Hepatocyte (in vitro differentiated cells): ENCODE measurements around the gene ZNF750.

Experiments used
- EZH2 ChIP-seq: fragments of 200-600 bp; sonication (generic); IDR thresholded peaks from 2 replicates; pipeline ENCODE4 v1.6.1; 2016; ENCODE audit warnings: antibody characterized with exemption, mild to moderate bottlenecking, borderline replicate concordance
- TF ChIP-seq, protein P1 (sequence below): fragments of 200-600 bp; sonication (generic); IDR thresholded peaks from 2 replicates; pipeline ENCODE4 v1.5.1; 2016; ENCODE audit warnings: antibody characterized with exemption, mild to moderate bottlenecking; ENCODE audit not compliant: poor library complexity

DNA sequence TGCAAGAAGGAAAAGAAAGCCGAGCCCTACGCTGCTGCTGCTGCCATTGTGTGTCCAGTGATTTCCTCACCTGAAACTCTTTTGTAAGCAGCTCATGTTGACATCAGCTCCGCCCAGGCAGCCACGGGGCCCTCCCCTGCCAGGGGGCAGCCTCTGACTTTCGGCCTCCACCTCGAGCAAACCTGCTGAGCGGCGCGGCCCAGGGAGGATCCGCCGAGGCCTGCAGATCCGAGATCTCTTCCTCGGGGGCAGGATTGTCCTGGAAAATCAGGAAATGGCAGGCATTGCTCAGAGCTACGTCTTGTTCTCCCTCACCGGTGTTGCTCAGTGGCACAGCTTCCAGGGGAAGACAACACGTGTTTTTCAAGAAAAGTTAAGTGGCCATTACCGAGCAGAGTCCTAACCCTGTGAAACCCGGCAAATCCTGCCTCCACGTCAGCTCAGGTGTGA, 35.6 kb upstream of the ZNF750 start:
- TF ChIP-seq, protein P1, sequence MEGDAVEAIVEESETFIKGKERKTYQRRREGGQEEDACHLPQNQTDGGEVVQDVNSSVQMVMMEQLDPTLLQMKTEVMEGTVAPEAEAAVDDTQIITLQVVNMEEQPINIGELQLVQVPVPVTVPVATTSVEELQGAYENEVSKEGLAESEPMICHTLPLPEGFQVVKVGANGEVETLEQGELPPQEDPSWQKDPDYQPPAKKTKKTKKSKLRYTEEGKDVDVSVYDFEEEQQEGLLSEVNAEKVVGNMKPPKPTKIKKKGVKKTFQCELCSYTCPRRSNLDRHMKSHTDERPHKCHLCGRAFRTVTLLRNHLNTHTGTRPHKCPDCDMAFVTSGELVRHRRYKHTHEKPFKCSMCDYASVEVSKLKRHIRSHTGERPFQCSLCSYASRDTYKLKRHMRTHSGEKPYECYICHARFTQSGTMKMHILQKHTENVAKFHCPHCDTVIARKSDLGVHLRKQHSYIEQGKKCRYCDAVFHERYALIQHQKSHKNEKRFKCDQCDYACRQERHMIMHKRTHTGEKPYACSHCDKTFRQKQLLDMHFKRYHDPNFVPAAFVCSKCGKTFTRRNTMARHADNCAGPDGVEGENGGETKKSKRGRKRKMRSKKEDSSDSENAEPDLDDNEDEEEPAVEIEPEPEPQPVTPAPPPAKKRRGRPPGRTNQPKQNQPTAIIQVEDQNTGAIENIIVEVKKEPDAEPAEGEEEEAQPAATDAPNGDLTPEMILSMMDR: no peak
- no peak for TF ChIP-seq EZH2
